ENCODE data around the gene RPL13A. TPM values are rescaled to one million over a fixed set of nuclear protein-coding genes. Genes with fewer than 3 reads are reported as not detected.

RPL13A gene
- 290 and 308 TPM in 2 replicates for polyA plus RNA-seq

DNA sequence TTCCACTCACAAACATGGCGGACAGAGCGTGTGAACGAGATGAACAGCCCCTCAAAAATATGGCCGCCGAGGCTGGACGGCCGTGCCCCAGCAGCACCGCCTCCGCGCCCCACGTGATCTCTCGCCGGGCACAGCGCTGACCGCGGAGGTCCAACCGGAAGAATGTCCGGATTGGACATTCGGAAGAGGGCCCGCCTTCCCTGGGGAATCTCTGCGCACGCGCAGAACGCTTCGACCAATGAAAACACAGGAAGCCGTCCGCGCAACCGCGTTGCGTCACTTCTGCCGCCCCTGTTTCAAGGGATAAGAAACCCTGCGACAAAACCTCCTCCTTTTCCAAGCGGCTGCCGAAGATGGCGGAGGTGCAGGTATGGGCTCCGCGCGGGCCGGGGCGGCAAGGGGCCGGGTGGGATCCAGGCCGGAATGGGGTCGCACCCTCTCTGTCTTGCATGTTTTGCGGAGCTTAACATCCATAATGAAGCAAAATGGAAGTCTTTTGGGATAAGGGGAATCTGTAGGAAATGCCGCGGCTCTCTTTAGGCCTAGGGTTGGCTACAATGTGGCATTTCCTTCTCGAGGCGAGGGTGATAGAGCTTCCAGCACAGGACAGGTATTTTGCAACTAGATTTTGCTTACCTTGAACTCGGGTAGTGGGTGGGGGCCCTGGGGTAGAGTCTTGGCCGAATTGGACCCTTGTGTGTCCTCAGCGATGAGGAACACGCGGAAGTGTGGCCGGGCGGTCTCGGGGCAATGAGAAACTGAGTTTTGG lies at the start of gene RPL13A:
RPL13A (plus strand) TSS at position 332 of the 769 bp plus-strand sequence; CDS start at position 354, 22 bp downstream.

DNA sequence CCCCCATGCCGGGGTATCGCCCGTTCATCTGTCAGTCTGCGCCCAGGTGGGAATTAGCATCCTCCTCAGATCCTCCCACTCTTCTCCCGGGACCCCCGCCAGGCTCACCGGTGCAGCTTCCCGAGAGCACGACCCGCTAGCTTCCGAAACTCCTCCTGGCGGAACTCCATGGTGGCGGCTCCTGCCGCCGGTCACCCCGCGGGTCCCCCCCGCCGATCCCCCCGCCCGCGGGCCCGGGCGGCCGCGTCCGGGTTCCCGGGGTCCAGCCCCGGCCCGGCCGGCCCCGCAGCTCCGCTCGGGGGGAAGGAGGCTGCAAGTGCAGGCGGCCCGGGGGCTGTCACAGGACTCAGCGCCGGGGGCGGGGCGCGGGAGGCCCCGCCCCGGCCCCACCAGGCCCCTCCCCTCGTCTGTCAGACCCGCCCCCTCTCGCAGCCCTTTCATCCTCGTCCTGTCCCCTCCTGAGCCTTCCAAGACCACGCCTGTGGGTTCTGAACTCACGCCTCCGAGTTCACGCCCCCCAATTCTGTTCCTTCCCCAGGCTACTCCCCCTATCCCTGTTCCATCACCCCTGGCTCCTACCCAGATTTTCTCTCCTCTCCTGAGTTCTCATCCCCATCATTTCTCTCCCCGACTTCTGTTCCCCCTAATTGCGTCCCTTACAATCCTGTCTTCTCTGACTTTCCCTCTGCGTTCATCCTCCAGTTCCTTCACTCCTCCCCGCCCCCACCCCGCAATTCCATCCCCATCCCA lies 46.0 kb upstream of the RPL13A start, which contains the start of gene SLC17A7:
SLC17A7 (minus strand) TSS at position 318 of the 750 bp plus-strand sequence; CDS start at position 170, 148 bp downstream.

DNA sequence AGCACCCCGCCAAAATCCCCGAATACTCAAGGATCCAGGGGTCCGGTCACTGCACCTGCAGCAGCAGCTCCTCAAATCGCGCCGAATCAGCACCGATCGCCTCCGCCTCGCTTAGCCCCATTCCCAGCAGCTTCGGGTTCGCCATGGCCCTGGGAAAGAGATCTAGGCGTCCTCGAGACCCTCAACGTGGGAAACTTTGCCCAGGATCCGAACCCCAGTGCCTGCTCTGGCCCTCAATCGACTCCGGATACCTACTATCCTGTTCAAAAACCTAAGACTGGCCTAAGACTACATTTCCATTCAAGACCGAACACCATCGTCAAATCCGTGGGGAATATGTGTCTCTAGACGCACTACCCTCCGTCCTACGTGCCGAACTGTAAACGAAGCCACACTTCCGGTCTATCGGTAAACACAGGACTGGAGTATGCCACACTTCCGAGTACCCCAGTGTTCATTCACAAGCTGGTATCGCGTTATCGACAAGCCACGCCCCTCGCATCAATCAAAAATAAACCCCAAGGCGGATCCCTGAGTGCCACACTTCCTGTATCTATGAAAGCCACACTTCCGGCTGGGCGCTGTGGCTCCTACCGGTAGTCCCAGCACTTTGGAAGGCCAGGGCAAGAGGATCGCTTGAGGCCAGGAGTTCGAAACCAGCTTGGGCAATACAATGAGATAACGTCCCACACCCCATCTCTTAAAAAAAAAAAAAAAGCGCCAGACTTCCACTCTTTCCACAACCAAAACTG lies 35.8 kb upstream of the RPL13A start, which contains the start of gene PIH1D1:
PIH1D1 (minus strand) TSS at position 385 of the 752 bp plus-strand sequence; CDS start at position 145, 240 bp downstream.

DNA sequence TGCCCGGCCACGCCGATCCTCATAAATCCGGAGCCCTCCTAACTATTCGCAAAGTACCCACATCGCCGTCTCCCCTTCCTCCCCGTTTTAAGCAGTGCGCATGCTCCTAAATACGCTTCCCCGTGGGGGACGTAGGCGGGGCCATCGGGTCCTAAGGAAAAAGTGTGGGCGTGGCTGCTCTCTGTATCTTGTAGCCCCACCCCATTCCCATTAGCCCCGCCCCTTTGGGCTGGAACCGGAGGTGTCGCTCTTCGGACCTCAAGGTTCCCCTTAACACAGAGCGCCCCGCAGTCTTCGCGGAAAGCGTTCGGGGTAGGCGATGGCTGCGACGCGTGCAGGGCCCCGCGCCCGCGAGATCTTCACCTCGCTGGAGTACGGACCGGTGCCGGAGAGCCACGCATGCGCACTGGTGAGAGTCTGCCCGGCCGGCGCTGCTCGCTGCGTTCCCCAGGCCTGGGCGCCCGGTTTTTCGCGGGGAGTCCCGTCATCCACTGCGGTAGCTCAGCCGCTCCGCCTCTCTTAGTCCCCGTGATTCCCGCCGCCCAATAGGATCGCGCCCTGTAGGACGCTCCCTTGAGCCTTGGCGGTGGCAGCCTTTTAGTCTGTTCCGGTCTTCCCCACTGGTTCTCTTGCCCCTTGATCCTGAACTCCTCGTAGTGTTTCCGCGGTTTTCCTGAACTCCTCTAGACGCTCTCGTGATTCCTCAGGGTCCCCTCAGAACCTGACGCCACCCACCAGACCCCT lies 34.2 kb upstream of the RPL13A start, which contains the start of gene ALDH16A1:
ALDH16A1 (plus strand) TSS at position 213 of the 744 bp plus-strand sequence; CDS start at position 320, 107 bp downstream.

DNA sequence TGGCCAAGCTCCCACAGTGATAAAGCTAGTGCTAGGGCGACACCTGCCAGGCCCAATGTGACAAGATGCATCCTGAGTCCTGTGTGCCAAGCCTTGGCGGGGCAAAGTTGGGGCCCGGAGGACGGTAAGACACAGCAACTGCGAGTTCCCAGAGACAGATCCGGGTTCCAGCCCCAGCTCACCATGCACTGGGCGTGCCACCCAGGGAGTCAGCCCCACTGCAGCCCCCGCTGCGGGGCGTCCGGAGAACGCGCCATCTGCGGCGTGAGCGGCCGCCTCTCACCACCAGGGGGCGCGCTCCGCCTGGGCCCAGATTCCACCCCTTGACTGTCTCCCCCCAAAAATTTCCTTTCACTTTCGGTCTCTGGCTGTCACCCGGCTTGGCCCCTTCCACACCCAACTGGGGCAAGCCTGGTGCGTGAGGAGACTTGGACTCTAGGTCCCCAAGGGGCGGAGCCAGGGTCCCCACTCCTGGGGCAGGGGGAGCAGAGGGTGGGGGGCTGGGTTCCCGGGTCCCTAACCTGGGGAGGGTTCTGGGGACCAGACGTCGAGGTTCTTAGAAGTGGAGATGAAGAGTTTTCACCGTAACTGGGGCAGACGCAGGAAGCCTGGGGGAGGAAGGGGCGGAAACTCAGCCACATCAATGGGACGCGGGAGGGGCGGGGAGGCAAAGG lies 13.4 kb upstream of the RPL13A start, which contains the start of gene FLT3LG:
FLT3LG (plus strand) TSS at position 348 of the 674 bp plus-strand sequence. CDS start 425 bp downstream, outside the sequence.

Other genes starting within 250 kb of the RPL13A start
- gene SLC6A16, start 162.4 kb upstream of the RPL13A start, polyA plus RNA-seq = 0.69 TPM in 1 of 2 replicates, not detected in the other
- gene CD37, start 152.2 kb upstream of the RPL13A start, polyA plus RNA-seq = 0.86 and 9.6 TPM in 2 replicates
- 2.0 TPM in 1 of 2 replicates, not detected in the other for gene TEAD2, start 125.2 kb upstream of the RPL13A start, polyA plus RNA-seq
- gene DKKL1, start 123.7 kb upstream of the RPL13A start, polyA plus RNA-seq = not detected in 2 replicates
- gene KASH5, start 99.4 kb upstream of the RPL13A start, polyA plus RNA-seq = not detected in 2 replicates
- not detected in 2 replicates for gene PTH2, start 64.2 kb upstream of the RPL13A start, polyA plus RNA-seq
- 0.67 TPM in 1 of 2 replicates, not detected in the other for gene GFY, start 62.2 kb upstream of the RPL13A start, polyA plus RNA-seq
- gene SLC17A7, start 46.1 kb upstream of the RPL13A start, polyA plus RNA-seq = 3.2 and 81.0 TPM in 2 replicates
- gene PIH1D1, start 35.8 kb upstream of the RPL13A start, polyA plus RNA-seq = 6.2 and 14.4 TPM in 2 replicates
- 2.2 and 2.8 TPM in 2 replicates for gene ALDH16A1, start 34.4 kb upstream of the RPL13A start, polyA plus RNA-seq
- 1.0 TPM in 1 of 2 replicates, not detected in the other for gene FLT3LG, start 13.4 kb upstream of the RPL13A start, polyA plus RNA-seq
- 911 and 988 TPM in 2 replicates for gene RPS11, start 8.8 kb downstream of the RPL13A start, polyA plus RNA-seq
- gene FCGRT, start 25.1 kb downstream of the RPL13A start, polyA plus RNA-seq = 1.3 and 1.9 TPM in 2 replicates
- not detected in 2 replicates for gene RCN3, start 40.4 kb downstream of the RPL13A start, polyA plus RNA-seq
- 15.2 and 19.1 TPM in 2 replicates for gene NOSIP, start 92.9 kb downstream of the RPL13A start, polyA plus RNA-seq
- 0.17 TPM in 1 of 2 replicates, not detected in the other for gene PRRG2, start 93.7 kb downstream of the RPL13A start, polyA plus RNA-seq
- 0.06 and 0.07 TPM in 2 replicates for gene PRR12, start 103.6 kb downstream of the RPL13A start, polyA plus RNA-seq
- 2.0 and 3.0 TPM in 2 replicates for gene RRAS, start 152.5 kb downstream of the RPL13A start, polyA plus RNA-seq
- gene SCAF1, start 154.6 kb downstream of the RPL13A start, polyA plus RNA-seq = 4.7 and 5.1 TPM in 2 replicates
- gene IRF3, start 178.2 kb downstream of the RPL13A start, polyA plus RNA-seq = 11.7 and 16.8 TPM in 2 replicates
- gene BCL2L12, start 178.3 kb downstream of the RPL13A start, polyA plus RNA-seq = not detected in 2 replicates
- 11.1 and 12.9 TPM in 2 replicates for gene PRMT1, start 189.7 kb downstream of the RPL13A start, polyA plus RNA-seq
- gene ADM5, start 202.0 kb downstream of the RPL13A start, polyA plus RNA-seq = 0.71 and 1.7 TPM in 2 replicates
- gene CPT1C, start 203.5 kb downstream of the RPL13A start, polyA plus RNA-seq = 90.8 and 125 TPM in 2 replicates

All from Purkinje cell (primary cell).